GM18867 (cell line): ENCODE data around the gene CORO7.
"Not testable (repeated sequence)": the region's sequence is repeated elsewhere in the genome, so short reads cannot be mapped to it uniquely, and the experiment has no call there.

Experiments used
- ATAC-seq: cut with Tn5 transposase; IDR thresholded peaks from one replicate; pipeline ENCODE4 v1.9.1; 2021; ENCODE audit warnings: mild to moderate bottlenecking, moderate library complexity; ENCODE audit not compliant: unreplicated experiment

The CORO7 gene

DNA sequence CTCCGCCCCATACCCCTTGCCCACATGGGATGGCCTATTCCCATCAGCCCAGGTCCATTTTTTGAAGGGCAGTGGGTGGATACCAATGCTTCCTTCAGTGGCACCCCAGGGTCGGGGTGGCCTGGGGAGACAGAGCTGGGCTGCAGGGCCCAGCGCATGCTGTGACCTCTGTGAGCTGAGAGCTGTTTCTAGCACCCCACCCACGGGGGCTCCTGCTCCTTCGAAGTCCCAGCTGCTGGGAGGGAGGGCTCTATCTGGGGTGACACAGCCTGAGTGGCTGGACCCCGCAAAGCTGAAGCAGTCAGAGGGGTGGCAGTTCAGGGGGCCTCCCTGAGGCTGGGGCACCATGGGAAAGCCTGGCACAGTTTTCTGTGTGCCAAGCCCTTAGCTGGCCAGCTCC, 76.0 kb downstream of the CORO7 start:
- no peak for ATAC-seq

DNA sequence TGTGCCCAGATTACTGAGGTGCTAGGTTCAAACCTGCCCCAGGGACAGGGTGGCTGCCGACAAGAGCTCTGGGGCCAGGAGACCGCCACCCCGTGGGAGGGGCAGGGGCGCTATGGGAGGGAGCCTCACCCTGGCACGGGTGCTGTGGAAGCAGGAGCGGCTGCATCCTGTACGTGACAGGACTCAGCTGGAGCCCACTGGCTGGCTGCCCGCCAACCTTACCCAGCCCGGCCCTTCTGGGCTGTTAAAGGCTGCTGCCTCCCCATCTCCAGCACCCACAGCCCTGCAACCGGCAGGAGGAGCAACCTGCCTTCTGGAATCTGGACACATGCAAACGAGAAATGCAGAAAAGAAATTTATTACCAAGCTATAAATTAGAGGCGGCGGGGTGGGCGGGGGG, 76.5 kb downstream of the CORO7 start:
- ATAC-seq, result no peak

DNA sequence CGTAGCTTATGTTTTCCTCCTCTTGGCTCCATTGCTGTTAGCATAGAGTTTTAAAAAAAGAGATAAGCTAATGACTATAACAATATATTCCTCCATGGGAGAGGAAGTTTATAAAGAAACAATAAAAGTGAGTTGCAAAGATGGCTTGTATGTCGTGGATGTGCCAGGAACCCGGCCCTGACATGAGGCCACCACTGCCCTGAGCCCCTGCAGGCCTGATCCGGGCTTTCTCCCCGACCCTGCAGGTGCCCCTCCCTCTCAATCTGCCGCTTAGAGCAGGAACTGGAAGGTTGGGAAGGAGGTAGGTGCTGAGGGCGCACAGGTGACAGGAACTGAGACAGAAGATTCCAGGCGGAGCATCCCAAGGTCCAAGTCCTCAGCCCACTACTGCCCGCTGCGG, 76.9 kb downstream of the CORO7 start:
- ATAC-seq, result no peak

DNA sequence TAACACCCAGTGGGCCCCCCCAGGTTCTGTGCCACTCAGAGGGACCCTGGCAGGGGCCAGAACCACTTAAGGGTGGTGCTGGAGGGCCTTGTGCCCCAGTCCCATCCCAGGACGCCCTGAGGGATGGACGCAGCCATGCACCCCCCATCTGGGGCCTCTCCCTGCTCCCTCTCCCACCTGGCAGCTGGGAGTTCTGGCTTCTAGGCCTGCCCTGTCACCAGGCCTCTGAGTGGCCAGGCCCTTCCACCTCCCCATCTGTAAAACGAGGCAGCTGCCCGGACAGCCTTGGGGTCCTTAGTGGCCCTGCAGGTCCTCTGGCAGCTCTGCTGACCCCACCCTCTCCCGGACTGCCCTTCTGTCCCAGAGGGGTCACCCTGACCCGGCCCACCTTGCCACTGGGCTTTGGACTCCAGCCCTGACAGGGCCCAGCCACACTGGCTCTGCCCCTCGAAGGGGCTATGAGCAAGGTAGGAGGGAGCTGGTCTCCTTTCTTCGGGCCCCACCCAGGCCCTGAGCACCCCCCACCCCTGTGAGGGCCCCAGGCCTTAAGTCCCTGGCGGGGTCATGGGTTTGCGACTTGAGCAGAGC, 77.6 kb downstream of the CORO7 start:
- no peak for ATAC-seq

DNA sequence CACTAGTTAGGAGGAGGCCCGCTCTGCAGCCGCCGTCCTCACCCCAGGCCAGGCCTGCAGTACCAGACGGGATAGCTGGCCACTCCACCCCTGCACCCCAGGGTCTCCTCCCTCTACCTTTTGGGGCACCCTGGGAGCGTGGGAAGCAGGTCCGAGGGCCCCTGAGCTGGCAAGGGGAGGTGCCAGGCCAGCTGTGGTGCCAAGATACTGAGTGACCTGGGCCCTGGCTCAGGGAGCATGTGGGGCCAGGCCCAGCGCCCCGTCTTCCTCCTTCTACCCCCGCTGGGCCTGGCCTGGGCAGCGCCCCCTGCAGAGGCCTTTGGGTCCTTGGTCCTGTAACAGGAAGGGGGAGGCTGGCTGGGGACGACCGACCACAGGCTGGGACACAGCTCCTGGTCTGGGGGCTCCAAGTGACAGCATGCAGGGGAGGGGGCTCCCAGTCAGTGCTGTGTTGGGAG, 78.2 kb downstream of the CORO7 start:
- no peak for ATAC-seq

DNA sequence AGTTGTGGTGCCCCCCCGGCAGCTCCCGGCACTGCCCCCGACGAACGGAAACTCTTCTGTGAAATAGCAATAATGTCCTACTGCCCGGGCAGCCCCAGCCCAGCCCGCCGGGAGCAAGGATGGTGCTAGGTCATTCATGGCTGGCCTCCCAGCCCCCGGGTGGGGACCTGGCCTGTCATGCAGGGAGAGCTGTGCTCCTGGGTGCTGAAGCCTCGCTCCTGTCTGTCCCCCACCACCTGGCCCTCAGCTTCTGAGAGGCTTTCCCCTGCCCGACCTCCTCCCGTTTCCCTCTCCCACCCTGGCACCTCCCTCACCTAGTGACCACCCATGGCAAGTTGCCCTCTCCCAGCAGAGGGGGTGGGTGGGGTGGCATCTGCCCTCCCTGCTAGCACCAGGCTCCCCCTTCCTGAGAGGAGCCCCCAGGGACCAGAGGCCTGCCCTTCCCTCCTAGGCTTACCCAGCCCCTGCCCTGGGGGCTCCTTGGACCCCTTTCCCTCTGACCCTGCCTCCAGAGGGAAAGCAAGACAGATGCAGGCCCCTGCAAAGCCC, 78.8 kb downstream of the CORO7 start:
- no peak for ATAC-seq

DNA sequence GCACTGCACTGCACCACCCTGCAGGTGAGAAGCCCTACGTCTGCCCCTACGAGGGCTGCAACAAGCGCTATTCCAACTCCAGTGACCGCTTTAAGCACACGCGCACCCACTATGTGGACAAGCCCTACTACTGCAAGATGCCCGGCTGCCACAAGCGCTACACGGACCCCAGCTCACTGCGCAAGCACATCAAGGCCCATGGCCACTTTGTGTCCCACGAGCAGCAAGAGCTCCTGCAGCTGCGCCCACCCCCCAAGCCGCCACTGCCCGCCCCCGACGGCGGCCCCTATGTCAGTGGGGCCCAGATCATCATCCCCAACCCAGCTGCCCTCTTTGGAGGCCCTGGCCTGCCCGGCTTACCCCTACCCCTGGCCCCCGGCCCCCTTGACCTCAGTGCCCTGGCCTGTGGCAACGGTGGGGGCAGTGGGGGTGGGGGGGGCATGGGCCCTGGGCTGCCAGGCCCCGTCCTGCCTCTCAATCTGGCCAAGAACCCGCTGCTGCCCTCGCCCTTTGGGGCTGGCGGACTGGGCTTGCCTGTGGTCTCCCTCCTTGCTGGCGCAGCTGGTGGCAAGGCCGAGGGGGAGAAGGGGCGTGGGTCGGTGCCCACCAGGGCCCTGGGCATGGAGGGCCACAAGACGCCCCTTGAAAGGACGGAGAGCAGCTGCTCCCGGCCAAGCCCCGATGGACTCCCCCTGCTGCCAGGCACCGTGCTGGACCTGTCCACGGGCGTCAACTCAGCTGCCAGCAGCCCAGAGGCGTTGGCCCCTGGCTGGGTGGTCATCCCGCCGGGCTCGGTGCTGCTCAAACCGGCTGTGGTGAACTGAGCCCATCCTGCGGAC, 79.5 kb downstream of the CORO7 start:
- no peak for ATAC-seq

DNA sequence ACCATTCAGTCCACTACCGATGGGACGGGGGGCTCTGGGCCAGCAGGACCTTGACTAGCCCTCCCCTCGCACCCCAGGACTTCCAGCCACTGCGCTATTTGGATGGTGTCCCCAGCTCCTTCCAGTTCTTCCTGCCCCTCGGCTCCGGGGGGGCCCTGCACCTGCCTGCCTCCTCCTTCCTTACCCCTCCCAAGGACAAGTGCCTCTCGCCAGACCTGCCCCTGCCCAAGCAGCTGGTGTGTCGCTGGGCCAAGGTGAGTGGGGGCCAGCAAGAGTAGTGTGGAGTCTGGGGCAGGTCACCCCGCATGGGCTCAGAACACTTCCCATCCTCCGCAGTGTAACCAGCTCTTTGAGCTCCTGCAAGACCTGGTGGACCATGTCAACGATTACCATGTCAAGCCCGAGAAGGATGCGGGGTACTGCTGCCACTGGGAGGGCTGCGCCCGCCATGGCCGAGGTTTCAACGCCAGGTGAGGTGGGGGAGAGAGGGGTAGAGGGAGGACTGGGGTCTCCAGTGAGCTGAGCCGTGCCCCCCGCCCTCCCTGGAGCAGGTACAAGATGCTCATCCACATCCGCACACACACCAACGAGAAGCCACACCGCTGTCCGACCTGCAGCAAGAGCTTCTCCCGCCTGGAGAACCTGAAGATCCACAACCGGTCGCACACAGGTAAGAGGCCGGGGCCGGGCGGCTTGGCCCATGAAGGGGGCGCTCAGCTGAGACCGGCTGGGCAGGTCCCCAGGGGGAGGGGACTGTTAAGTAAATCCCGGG, 81.5 kb downstream of the CORO7 start:
- no peak for ATAC-seq

DNA sequence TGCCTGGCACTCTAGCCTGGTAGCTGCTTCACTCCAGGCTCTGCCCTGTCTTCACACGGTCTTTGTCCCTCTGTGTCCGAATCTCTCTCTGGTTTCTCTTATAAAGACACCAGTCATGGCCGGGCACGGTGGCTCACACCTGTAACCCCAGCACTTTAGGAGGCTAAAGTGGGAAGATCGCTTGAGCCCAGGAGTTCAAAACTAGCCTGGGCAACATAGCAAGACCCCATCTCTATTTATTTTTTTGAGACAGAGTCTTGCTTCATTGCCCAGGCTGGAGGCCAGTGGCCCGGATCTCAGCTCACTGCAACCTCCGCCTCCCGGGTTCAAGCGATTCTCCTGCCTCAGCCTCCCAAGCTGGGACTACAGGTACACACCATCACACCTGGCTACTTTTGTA, 82.7 kb downstream of the CORO7 start:
- not testable (repeated sequence) for ATAC-seq

DNA sequence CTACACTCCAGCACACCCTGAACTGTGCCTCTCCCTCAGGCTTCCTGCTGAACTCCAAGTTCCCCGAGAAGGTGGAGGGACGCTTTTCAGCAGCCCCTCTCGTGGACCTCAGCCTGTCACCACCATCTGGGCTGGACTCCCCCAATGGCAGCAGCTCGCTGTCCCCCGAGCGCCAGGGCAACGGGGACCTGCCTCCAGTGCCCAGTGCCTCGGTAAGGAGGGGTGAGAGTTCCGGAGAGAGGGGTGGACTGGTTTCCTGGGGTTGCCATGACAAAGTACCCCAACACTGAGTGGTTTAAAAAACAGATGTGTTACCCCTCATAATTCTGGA, 83.1 kb downstream of the CORO7 start:
- no peak for ATAC-seq

DNA sequence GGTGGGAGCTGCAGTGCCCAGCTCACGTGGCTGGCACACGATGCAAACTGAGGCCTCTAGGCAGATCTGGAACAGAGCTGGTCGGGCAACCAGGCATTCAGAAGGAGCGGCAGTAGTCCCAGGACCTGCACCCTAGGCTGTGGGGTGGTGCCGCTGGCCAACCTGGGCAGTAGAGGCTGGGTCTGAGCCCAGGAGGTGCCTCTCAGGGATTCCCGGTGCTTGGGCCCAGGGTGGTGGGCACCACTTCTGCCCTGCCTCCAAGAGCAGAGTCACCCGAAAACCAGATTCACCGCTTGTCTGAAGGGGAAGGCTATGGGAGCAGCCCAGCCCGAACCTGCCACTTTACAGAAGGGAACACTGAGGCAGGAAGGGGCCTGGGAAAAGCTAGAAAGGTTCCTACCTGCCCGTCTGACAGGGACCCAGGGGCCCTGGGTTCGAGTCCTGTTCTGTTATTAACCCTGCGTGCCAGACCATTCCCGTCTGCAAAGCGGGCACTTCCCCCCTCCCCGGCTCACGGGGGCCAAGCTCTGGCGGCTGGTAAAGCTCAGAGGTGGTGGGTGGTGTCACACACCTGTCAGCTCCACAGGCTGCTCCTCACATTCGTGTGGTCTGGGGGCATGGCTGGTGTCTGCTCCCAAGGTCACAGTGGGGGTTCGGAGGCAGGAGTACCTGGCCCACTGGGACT, 83.6 kb downstream of the CORO7 start:
- ATAC-seq, result no peak

DNA sequence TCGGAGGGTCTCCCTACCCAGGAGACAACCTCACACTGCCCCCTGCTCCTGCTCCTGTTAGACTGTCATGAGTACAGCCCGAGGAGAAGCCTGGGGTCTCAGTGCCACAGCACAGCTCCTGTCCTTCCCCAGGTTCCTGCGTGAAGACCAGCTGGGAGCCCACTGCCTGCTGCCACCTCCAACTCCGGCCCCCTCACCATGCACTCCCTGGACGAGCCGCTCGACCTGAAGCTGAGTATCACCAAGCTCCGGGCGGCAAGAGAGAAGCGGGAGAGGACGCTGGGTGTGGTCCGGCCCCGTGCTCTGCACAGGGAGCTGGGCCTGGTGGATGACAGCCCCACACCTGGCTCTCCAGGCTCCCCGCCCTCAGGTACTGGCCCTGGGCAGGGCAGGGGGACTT, 84.3 kb downstream of the CORO7 start:
- ATAC-seq, result no peak

DNA sequence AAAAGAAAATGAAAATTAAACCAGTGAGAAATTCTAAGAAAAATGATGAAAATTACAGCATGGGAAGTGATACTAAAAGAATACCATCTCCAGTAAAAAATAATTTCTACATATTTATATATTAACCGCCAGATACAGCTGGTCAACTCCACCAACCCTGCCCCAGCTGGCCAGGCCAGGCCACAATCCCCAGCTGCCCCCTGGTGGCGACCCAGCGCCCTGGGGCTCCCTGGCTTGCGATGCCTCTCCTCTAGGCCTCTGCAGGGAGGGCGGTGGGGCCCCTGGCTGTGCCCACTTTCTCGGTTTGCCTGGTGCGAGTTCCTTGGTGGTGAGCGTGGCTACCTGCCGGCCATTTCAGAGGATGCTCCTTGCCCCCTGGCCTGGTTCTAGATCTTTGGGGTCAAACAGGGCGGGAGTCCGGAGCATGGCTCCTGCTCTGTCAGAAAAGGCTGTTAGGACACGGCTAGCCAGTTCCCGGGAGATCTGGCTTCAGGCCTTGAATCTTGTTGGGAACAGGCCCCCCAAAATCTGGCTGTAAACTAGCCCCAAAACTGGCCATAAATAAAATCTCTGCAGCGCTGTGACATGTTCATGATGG, 86.0 kb downstream of the CORO7 start:
- no peak for ATAC-seq

DNA sequence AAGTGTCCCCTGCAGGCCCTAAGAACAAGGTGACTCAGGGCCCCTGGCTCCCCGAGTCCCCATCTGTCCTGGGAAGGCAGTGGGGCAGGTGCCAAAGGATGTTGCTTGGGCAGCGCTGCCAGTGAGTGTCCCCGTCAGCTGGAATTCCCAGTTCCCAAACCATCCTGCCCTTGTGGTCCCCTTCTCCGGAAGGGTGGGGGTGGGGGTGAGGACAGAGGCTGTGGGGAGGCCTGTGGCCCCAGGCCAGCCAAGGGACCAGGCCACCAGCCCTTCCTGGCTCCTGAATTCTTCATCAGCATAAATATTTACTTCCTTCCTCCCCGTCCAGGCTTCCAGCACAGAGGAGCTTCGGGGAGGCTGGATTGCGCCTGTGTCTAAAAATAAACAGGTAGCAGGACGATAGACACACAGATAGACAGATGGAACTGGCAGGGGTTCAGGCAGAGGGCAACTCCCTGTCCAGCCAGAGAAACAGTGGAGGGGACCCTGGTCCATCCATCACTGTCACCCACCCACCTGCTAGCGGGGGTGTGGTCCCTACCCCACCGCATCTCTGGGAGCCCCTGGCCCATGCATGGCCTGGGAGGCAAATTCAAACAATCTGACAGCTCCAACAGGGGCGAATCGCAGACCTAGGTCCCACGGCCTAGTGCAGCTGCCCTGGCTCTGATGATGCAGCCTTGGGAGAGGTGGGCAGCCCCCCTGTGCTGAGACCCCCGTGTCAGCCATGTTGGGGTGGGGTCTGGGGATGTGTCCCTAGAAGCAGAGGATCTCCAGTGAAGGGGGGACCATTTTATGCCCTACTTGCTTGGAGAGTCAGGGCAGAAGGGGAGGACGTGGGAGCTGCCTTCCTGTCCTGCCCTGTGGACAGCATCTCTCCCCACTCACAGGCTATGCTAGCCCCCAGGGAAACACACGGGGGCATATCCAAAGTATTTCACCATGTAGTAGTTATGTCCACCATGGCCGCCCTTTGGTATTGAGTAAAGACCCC, 87.3 kb downstream of the CORO7 start:
- ATAC-seq, result no peak

DNA sequence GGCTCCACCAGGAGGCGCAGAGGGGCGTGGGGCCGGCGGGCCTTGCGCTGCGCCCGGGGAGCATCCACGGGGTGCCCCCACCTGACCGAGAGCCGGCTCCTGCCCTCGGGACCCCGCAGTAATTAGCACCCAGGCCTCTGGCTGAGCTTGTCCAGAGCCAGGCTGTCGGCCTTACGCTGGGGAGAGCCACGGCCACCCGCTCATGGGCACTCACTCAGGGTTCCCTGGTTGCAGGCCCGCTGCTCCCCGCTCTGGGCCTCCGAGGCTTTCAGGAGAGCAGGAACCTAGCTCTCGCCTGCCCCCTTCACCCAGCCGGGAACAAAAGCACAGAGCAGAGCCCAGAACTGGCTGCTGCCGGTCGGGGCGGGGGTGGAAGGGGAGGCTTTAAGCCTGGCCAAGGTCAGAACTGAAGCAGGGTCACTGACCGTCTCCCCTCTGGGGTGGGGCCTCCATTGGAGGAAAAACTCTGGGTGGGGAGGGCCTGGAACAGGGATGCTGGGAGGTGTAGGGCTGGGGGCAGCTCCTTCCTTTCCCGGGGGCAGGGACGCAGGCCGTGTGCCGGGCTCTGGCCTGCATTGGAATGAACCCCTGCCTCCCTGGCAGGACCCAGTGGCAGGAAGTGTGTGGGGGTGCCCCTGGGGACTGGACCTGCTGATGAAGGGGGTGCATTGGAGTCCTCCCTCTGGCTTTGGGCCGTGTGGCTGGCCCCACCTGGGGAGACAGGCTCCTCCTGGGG, 88.2 kb downstream of the CORO7 start:
- ATAC-seq, result no peak

DNA sequence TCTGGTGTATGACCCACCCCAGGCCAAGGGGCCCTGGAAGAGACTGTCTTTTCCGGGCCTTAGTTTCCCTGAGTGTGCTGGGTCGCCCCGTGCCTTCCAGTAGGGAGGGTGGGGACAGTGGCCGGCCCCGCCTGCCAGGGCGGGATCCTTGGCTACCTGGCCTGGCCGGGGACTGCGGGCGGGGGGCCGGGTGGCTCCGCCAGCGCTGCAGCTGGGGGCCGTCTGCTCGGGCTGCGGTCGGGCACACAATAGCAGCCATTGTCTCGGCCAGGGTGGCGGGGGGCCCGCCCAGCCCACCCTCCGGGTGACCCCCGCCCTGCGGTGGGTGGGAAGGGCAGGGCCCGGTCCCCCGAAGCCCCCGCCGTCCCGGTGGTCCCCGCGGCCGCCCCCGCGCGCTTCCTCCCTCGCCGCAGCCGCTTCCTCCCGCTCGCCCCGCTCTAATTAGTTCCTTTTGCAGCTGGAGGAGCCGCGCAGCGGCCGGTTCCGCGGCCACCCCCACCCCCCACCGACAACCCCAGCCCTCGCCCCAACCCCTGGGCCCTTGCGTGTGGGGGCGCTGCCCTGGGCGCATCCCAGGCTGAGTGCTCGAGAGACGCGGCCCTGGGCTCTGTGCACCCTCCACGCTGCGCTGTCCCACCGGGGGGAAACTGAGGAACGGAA, 88.9 kb downstream of the CORO7 start:
- no peak for ATAC-seq

DNA sequence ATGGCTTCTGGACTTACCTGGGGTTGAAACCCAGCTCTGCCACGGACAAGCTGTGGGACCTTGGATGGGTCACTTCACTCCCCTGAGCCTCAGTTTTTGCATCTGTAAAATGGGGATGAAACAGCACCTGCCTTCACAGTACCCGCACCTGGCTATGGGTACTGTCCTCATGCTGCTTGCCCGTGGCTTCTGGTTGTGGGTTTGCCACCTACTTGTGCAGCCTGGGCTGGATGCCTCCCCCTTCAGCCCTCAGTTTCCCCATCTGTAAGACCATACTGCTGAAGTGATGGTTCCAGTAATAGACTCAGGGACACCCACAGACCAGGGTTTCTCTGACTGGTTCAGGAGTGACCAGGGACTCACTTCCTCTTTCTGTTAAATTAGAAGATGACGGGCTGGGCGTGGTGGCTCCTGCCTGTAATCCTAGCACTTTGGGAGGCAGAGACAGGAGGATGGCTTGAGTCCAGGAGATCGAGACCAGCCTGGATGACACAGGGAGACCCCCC, 91.1 kb downstream of the CORO7 start:
- ATAC-seq, result no peak
